NCI-H748 (cell line): Measurements from ENCODE around the gene GALNT8.
"Not testable (repeated sequence)": the region's sequence is repeated elsewhere in the genome, so short reads cannot be mapped to it uniquely, and the experiment has no call there.

Experiments used
- DNase-seq: peaks from one replicate; lab custom pipeline; 2025; ENCODE audit not compliant: unreplicated experiment; lab: John Stamatoyannopoulos, UW

The GALNT8 gene, protein sequence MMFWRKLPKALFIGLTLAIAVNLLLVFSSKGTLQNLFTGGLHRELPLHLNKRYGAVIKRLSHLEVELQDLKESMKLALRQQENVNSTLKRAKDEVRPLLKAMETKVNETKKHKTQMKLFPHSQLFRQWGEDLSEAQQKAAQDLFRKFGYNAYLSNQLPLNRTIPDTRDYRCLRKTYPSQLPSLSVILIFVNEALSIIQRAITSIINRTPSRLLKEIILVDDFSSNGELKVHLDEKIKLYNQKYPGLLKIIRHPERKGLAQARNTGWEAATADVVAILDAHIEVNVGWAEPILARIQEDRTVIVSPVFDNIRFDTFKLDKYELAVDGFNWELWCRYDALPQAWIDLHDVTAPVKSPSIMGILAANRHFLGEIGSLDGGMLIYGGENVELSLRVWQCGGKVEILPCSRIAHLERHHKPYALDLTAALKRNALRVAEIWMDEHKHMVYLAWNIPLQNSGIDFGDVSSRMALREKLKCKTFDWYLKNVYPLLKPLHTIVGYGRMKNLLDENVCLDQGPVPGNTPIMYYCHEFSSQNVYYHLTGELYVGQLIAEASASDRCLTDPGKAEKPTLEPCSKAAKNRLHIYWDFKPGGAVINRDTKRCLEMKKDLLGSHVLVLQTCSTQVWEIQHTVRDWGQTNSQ

DNA sequence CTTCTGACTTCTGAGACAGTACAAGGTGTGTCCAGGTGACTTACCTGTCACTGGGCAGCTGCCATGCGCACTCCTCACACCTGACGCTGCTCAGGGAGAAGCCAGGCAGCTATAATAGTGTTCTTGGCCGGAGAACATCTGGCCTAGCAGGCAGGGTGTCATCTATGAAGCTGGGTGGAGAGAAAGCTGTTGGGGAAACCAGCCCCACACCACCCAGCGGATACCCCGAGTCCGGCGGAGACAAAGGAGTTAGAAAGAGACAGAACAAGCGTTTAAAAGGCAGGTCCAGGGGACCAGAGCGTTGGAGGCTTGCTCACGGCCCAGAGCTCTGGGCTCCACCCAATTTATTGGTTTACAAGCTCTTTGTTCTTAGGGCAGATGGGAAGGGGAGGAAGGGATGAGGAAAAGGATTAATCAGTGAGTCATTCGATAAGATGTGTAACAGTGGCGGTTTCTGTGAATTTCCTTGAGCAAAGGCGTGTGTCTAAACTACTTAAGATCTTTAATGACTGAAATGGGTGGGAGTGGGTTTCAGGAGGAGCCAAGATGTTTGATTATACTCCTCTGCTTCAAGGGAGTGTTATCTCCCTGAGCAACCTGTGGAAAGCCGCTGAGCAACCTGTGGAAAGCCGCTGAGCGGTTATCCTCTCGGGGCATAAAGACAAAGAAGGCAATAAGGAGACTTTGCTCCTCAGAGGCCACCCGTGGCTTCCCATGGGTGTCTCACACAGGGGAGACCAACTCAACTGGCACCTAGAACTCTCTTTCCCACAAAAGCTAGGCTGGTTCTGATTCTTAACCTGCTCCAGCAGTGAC, at the start of gene GALNT8:
TSS of gene GALNT8 (plus strand) at position 580 of the 816 bp plus-strand sequence. CDS start 278 bp downstream, outside the sequence.
- DNase-seq: no peak

DNA sequence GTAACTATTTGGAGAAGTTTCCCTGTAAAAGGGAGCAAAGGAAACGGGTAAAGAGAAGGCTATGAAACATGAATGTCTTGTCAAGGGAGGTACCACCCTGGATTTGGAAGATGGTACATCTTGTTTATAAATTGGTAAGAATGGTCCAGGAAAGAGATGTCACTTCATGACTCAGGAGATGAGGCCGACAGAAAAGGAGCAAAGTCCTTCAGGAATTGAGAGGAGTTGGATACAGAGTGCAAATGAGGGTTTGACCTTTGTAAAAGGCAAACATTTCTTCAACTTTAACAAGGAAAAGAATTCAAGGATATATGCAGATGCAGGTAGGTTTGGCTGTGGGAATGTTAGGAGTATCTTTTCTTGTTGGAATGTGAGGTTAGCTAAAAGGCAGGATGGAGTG, 40.5 kb upstream of the GALNT8 start:
- DNase-seq: no peak

DNA sequence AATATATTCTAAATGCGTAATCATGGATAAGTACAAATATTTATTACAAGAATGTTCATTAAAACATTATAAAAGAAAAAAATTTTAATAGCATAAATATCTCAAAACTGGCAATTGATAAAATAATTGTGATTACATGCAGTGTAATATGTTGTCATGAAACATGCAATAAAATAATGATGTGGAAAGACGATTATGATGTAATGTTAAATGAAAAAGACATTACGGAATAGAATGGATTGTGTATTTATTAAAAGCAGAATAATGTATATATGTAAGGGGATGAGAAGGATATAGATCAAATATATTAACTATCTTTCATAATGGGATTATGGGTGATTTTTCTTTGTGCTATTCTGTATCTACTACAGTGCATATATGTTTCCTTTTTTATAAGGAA, 38.5 kb upstream of the GALNT8 start:
- no peak for DNase-seq

DNA sequence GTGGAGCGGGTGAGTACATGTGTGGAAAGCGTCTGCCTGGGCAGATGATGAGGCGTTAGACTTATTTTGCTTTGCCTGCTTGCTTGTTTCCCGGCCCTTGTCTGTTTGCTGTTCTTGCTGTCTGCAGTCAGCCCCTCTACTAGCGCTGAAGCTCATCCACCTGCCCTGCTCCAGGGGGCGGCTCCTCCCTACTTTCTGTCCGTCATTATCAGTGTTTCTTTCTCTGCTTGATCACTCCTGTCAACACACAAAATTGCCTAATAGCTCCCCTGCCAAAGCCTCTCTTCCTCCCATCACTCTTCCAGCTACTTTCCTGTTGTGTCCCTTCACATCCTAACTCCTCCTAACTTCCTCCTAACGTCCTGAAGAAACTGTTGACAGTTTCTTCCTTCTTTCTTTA, 34.9 kb upstream of the GALNT8 start:
- peak; percentile 9 for DNase-seq

DNA sequence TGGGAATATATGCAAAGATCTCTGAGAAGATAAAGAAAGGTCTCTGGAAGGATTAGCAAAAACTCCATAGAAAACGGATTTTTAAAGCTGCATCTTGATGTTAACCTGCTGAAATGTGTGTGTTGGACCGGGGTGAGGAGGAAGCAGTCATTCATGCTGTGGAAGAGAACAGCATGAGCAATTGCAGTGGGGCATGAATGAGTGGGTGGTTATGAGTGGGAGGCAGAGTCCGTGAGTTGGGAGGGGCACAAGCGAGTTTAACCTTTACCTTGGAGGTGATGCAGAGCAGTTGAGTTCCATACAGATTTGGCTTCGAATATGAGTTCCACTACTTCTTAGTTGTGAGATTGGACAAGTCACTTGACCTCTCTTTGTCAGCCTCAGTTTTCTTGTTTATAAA, 29.4 kb upstream of the GALNT8 start:
- DNase-seq: no peak

DNA sequence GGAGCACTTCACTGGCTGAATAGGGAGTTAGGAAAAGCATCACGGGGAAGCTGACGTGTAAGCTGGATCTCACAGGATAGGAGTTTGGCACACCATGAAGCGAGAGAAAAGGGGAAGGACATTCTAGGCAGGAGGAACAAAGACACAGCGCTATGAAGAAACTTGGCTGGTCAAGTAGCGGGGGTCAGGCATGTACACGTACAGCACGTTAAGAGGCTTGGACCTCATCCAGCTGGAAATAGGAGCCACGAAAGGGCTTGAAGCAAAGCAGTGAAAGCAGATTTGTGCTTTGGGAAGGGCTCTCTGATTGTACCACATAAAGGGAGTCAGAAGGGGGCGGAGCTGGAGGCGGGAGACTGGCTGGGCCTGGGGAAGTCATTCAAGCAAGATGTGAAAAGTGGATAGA, 19.6 kb upstream of the GALNT8 start:
- peak; percentile 17 for DNase-seq

DNA sequence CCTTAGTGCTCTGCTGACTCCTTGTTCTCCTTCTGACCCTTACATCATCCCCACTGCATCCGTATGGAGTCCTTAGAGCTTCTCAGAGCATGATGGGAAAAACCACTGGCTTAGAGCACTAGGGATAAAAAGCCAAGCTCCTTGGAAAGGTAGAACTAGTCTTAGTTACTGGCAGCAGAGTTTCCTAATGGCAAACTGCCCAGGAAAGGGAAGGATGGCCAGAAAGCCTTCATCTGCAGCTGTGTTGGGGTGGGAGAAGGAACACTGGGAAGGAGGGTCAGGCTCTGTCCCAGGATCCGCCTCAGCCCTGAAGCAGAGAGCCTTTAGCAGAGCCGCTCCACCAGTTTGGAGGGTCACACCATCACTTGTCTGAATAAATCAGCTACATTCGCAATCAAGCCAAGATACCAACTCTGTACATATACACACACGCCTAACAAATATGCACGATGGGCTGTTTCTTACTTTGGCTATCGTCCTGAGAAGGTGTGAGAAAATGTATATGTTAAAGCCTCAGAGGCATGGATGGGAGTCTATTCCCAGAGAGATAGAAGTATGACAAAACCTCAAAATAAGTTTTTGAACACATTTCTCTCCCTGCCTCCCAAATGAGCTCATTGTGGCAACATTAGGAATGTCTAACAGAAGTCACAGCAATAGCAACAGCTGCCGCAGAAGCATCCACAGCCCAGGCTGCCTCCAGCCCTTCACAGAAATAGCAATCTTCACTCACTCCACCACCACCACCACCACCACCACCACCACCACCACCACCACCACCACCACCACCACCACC, 18.6 kb upstream of the GALNT8 start:
- DNase-seq: no peak

DNA sequence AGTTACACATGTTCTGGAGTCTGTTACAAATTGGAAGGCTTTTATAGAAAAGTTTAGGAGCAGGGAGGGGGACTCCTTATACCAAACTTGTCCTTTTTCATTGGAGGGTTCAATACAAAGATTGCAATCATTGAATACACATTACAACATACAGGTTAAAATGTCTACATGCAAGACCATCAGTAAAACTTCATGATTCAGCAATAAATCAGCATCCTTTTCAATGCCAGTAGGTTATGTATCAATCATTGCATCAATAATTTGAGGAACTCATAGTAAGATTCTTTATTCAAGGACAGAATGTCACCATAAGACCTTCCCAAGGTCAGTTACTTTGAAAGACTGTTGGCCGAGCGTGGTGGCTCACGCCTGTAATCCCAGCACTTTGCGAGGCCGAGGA, 16.5 kb upstream of the GALNT8 start:
- DNase-seq: no peak

DNA sequence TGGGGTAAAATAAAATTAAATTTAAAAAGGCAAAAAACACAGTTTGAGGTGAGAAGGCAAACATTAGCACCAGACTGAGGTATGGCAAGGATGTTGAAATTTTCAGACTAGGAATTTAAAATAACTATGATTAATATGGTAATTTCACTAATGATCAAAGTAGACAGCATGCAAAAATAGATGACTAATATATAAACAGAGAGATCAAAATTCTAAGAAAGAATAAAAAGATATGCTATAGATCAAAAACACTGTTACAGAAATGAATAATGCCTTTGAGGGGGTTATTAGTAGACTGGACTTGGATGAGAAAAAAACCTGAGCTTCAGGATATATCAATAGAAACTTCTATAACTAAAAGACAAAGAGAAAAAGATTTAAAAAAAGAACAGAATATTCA, 14.4 kb upstream of the GALNT8 start:
- no peak for DNase-seq

DNA sequence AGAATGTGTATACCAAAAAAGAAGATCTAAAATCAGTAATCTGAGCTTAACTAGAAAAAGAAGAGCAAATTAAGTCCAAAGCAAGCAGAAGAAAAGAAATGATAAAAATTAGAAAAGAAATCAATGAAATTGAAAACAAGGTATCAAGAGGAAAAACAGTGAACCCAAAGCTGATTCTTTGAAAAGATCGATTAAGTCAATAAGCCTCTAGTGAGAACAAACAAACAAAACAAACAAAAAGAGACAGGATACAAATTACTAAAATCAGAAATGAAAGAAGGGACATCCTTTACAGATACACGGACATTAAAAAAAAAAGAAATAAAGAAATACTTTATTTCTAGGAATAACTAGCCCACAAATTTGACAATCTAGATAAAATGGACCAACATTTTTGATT, 12.9 kb upstream of the GALNT8 start:
- no peak for DNase-seq

DNA sequence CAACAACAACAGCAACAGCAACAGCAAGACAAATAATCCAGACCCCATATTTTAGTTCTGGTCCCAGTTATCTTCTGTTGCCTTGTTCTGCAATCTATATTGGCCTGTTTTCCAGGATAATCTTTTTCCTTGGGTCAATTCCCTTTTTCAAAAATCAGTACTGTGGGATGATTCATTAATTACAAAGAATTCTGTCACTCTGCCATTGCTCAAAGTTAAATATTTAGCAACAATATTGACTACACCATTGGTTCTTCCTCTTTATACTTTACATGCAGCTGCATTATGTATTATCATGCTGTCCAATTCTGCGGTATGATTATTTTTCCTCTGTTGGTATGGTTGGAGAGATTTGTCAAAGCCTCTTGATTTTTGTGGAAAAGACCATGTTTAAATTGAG, 10.1 kb upstream of the GALNT8 start:
- DNase-seq: no peak

DNA sequence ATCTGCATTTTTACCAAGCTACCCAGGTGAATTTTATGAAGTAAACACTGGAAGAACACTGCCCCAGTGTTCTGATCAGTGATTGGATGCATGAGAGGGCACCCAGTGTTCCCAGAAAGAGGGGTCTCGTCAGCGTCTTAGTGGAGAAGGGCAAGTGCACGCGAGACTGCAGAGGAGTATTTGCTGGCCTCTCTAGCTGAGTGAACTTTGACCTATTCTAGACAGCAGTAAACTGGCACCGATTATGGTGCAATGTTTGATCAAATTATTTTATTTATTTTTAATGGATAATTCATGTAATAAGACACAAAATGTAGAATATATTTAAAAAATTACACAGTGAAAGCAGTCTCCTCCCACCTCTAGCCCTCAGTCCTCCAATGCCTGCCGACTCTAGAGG, 5.3 kb upstream of the GALNT8 start:
- DNase-seq: no peak

DNA sequence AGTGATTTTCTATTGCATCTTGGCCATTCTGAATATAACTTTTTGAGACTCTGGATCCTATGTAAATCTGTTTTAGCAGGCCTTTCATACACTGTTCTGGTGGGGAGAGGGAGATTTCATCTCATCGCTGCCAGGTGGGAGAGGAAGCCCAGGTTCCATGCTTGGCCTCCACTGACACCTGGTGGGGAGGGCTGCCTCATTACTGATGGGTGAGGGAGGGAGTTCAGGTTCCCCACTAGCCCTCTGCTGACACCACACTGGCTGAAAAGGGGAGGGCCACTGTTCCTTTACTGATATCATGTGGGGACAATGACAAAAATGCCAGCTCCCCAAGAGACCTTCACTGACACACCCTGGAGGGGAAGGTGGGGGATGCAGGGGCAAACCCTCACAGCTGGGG, 2.4 kb upstream of the GALNT8 start:
- no peak for DNase-seq

DNA sequence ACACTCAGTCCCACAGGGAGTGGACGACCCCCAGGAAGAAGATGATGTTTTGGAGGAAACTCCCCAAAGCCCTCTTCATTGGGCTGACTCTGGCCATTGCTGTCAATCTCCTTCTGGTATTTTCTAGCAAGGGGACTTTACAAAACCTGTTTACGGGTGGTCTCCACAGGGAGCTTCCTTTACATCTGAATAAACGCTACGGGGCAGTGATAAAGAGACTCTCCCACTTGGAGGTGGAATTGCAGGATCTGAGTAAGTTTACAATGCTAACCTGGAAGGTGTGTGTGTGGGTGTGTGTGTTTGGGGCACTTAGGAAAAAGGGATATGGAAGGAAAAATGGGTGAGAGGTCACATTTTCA, 416 bp downstream of the GALNT8 start:
- no peak for DNase-seq

DNA sequence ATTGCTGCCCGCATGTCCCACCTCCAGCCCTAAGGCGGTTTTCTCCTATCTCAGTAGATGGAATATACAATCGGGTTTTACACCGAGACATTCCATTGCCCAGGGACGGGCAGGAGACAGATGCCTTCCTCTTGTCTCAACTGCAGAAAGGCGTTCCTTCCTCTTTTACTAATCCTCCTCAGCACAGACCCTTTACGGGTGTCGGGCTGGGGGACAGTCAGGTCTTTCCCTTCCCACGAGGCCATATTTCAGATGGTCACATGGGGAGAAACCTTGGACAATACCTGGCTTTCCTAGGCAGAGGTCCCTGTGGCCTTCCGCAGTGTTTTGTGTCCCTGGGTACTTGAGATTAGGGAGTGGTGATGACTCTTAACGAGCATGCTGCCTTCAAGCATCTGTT, 1.4 kb downstream of the GALNT8 start:
- DNase-seq: not testable (repeated sequence)

DNA sequence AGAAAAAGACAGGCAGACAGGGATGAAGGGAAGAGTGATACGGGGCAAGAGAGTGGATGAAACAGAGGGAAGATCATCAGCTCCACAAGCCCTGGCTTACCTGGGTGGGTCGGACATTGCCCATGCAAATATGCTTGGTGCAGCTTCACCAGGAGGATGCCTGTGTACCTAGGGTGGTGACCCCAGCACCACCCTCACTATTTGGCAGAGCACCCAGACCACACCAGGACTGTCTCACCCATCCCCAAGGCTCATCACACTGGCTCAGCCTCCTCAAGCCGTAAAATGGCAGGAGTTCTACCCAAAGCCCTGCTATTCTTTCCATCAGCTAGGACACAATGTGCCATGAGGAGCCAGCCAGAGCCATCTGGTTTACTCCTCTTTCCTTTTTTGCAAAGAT, 3.0 kb downstream of the GALNT8 start:
- DNase-seq: no peak

DNA sequence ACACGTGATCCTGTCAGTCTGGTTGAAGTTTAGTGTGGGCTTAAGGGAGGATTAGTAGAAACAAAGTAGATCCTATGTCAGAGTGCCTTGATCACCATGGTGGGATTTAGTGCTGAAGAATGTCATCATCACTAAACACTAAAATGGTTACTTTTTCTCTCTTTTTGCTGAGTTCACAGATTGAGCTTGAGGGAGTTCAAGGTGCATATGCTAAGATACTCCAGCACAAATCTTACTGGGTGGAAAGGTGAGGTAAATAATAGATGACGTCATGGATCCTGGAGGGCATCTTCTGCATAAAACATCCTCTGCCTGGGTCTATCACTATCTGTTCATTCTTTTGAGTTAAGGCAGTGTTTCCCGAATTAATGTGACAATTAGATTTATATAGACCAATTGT, 4.9 kb downstream of the GALNT8 start:
- no peak for DNase-seq

DNA sequence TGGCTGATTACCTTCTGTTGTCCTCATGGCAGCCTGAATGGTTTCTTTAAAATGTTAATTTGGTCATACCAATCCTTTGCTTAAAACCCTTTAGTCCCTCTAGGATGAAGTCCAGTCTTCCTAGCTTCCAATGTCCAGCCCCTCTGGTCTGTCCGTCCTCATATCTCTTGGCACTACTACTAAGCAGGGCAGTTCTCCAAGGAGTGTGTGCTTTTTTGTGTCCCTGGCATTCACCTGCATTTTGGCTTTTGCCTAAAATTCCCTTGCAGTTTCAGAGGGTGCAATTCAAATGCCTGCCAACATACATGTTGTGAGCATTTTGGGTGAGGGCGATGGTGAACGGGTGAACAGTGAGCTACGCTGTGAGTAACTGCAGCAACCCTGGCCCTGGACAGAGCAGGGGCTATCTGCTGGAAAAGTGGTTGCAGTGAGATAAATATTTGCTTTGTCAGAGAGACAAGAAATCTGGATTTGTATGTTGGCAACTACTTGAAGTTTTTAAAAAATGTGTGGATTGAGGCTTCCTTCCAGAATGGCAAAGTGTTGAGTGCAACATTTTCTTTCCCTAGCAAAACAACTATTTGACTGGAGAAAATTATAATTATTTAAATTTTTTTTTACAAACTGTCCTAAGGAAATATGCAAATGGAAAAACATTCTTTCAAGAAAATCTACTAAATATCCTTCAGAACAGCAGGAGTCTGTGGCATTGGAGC, 14.6 kb downstream of the GALNT8 start:
- no peak for DNase-seq

DNA sequence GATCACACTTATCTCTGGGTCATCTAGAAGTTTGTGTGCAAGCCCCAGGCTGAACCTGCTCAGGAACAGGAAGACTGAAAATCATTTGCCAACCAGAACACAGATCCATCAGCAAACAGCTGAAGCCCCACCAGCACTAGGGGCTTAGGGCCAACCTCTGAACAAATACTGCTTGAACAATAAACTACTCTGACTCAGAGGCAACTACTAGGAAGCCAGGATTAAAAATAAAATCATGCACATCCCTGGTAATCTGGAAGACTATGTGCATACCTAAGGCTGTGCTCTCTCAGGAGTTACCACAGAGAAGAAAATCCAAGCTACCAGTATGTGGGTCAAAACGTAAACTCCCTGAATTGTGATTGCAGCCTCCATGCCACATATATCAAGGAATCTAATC, 15.9 kb downstream of the GALNT8 start:
- DNase-seq: no peak

DNA sequence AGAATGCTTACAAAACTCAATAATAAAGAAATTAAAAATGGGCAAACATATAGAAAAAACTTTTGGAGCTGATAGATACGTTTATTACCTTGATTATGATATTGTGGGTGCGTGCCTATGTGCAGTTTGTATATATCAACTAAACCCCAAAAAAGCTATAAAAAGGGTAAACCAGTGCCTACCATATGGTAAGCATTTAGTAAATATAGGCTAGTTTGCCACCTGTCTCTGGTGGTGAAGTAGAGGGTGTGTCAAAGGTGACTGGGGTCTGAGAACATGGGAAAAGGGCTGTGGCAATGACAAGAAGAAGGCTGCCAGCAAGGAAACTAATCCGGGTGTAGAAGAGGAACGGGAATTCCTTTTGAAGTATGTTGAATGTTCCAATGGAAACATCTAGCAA, 18.3 kb downstream of the GALNT8 start:
- no peak for DNase-seq
